Embryonic facial prominence (tissue), 1 donor: ENCODE measurements around the gene THRA.

ENCODE experiments used
- DNase-seq: peaks from one replicate; pipeline ENCODE4 v3.0.0-alpha.2; 2016; ENCODE audit errors: extremely low spot score

THRA gene

GRCh38 chr17:40064971-40065768 lies 2.4 kb downstream of the THRA start:
- DNase-seq, result no peak

GRCh38 chr17:40065769-40066510 lies 3.2 kb downstream of the THRA start:
- DNase-seq, result no peak

GRCh38 chr17:40067710-40068109 lies 4.9 kb downstream of the THRA start:
- no peak for DNase-seq

- no peak for DNase-seq
Observed at GRCh38 chr17:40068129-40068581, 5.4 kb downstream of the THRA start.

DNA sequence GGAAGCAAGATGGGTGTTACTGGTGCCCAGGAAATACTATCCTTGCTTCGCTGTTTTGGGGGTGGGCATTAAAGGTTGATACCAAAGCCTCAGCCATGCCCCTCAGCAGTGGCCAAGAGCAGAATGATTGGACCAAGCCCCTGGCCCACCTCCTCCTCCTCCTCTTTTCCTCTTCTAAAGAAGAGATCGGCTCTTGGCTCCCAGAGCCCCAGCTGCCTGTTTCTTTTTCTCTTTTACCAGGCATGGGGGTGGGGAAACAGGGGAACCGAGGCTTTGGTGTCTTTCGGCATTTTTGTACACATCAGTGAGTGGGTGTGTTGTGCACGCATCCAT lies 5.8 kb downstream of the THRA start:
- DNase-seq, result no peak

DNA sequence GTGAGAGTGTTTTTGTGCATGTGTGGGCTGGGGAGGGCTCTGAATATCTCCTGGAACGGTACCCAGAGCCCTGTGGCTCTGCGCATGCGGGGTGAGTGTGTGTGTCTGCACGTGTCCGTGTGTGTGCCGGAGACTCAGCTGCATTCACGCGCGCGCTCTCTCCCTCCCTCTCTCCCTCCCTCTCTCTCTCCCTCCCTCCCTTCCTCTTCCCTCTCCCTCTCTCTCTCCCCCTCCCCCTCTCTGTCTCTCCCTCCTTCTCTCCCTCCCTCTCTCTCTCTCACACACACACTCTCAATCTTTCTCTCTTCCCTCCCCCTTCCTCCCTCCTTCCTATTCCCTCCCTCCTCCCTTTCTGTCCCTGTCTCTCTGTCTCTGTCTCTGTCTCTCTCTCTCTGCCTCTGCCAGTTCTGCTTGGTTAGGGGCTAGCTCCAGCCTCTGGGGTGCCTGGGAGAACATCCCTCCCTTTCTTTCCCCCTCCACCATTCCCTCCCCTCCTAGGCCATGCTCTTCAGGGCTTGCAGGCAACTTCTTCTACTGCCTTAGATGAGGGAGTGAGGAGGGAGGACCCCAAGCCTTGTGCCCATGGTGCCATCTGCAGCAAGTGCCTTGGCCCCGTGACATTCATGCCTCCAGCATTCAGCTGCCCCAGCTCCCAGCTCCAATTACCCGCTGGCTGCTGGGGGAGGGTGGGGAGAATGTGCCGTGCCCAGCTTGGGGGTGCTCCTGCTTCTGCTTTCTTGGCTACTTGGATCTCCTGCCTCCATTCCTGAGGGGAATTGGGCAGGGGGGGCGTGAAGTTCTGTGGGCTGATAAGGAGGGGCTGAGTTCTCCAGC lies 6.4 kb downstream of the THRA start:
- peak; percentile 76 for DNase-seq

GRCh38 chr17:40069751-40070708 lies 7.3 kb downstream of the THRA start:
- DNase-seq, result no peak

- no peak for DNase-seq
Observed at GRCh38 chr17:40070709-40071312, 8.0 kb downstream of the THRA start.

- DNase-seq, result no peak
Observed at GRCh38 chr17:40071313-40072039, 8.7 kb downstream of the THRA start.

- no peak for DNase-seq
Observed at GRCh38 chr17:40072040-40072734, 9.4 kb downstream of the THRA start.

DNA sequence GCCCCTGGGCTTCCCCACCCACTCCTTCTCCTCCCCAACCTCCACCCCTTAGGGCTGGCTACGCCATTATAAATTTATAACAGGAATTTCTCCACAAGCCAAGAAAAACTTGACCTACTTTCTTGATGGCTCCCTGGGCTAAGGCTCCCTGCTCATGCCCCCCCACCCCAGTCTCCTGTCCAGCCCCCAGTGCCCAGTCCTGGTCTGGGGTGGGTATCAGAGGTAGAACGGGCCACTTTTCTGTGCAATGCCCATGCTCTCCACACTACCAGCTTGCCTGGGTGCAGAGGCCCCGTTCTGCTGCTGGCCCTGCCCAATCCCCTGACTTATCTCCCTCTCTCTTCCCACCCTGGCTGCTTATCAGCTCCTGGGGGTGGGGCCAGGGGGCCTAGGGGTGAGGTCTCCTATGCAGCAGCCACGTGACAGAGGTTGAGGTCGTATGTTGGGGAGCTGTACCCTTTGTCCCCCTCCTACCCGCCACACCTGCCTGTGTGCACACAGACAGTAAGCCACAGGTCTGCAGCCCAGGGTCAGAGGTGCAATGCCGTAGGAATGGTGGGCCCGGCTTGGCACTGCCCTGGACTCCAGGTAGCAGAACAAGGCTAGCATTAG lies 10.1 kb downstream of the THRA start:
- DNase-seq, result no peak

- no peak for DNase-seq
Observed at GRCh38 chr17:40073454-40074174, 10.8 kb downstream of the THRA start.

GRCh38 chr17:40074175-40074512 lies 11.4 kb downstream of the THRA start:
- no peak for DNase-seq

DNA sequence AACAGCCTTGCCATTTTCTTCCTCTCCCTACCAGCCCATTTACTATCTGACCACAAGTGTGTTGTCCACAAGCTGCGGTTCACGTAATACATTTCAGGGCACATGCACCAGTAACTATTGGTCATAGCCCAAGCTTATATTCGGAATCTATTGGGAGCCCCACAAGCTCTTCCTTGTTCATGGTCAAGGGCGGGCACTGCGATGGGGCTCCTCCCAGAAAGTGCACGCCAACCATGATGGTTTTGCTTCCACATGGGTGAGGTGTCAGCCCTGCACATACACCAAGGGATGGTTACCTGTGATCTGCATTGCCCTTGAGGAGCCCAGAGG lies 12.1 kb downstream of the THRA start:
- DNase-seq, result no peak

GRCh38 chr17:40075201-40075941 lies 12.6 kb downstream of the THRA start:
- no peak for DNase-seq

GRCh38 chr17:40075942-40076498 lies 13.3 kb downstream of the THRA start:
- DNase-seq, result no peak

GRCh38 chr17:40076591-40076990 lies 13.8 kb downstream of the THRA start:
- no peak for DNase-seq

GRCh38 chr17:40079545-40079944 lies 16.8 kb downstream of the THRA start:
- no peak for DNase-seq
